Nephron progenitor cell (in vitro differentiated cells): Measurements from ENCODE around the gene NOL6.

Experiments
- DNase-seq: peaks from one replicate; pipeline ENCODE4 v3.0.0; 2021
- H3K27ac Mint-ChIP-seq: 2 replicates; pipeline ENCODE4 v1.8.0; 2021; ENCODE audit warnings: mild to moderate bottlenecking, moderate library complexity, mixed read lengths
- H3K27me3 Mint-ChIP-seq: 2 replicates; pipeline ENCODE4 v1.8.0; 2021; ENCODE audit warnings: mild to moderate bottlenecking, low read depth, mixed read lengths; ENCODE audit not compliant: poor library complexity
- H3K36me3 Mint-ChIP-seq: 2 replicates; pipeline ENCODE4 v1.8.0; 2021; ENCODE audit warnings: low read depth, mixed read lengths
- H3K4me1 Mint-ChIP-seq: 2 replicates; pipeline ENCODE4 v1.8.0; 2021; ENCODE audit warnings: mixed read lengths
- H3K4me3 Mint-ChIP-seq: 2 replicates; pipeline ENCODE4 v1.8.0; 2021; ENCODE audit warnings: mild to moderate bottlenecking, moderate library complexity, mixed read lengths
- H3K9me3 Mint-ChIP-seq: 2 replicates; pipeline ENCODE4 v1.8.0; 2021; ENCODE audit warnings: mild to moderate bottlenecking, moderate library complexity, mixed read lengths
- TF ChIP-seq, protein P1 (sequence below): fragments of 200-600 bp; sonication (generic); IDR thresholded peaks from 2 replicates; pipeline ENCODE4 v1.5.0; 2021; ENCODE audit warnings: antibody characterized with exemption

The NOL6 gene

GRCh38 chr9:33467526-33467925 is 6.2 kb downstream of the NOL6 start:
- TF ChIP-seq, protein P1, sequence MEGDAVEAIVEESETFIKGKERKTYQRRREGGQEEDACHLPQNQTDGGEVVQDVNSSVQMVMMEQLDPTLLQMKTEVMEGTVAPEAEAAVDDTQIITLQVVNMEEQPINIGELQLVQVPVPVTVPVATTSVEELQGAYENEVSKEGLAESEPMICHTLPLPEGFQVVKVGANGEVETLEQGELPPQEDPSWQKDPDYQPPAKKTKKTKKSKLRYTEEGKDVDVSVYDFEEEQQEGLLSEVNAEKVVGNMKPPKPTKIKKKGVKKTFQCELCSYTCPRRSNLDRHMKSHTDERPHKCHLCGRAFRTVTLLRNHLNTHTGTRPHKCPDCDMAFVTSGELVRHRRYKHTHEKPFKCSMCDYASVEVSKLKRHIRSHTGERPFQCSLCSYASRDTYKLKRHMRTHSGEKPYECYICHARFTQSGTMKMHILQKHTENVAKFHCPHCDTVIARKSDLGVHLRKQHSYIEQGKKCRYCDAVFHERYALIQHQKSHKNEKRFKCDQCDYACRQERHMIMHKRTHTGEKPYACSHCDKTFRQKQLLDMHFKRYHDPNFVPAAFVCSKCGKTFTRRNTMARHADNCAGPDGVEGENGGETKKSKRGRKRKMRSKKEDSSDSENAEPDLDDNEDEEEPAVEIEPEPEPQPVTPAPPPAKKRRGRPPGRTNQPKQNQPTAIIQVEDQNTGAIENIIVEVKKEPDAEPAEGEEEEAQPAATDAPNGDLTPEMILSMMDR: no peak
- H3K36me3 Mint-ChIP-seq: peaks cover 55% of the 10 kb centered on the region

GRCh38 chr9:33466565-33467495 is 6.9 kb downstream of the NOL6 start:
- DNase-seq: peak; percentile 91
- Mint-ChIP-seq H3K4me3 (no peak overlapping the region), H3K9me3 (no peaks in the 10 kb centered on the region), H3K27ac (no peak overlapping the region), H3K36me3 (peaks cover 54% of the 10 kb centered on the region), H3K4me1 (peaks cover 7% of the 10 kb centered on the region), H3K27me3 (no peaks in the 10 kb centered on the region)
- TF ChIP-seq, protein P1: peak; percentile 99

More at GRCh38 chr9:33467526-33467925, 6.2 kb downstream of the NOL6 start:
- H3K4me3 Mint-ChIP-seq: no peak overlapping the region
- peaks cover 14% of the 10 kb centered on the region for H3K4me1 Mint-ChIP-seq
- no peak for DNase-seq
- no peaks in the 10 kb centered on the region for H3K27me3 Mint-ChIP-seq
- no peaks in the 10 kb centered on the region for H3K9me3 Mint-ChIP-seq
- H3K27ac Mint-ChIP-seq: no peak overlapping the region

DNA sequence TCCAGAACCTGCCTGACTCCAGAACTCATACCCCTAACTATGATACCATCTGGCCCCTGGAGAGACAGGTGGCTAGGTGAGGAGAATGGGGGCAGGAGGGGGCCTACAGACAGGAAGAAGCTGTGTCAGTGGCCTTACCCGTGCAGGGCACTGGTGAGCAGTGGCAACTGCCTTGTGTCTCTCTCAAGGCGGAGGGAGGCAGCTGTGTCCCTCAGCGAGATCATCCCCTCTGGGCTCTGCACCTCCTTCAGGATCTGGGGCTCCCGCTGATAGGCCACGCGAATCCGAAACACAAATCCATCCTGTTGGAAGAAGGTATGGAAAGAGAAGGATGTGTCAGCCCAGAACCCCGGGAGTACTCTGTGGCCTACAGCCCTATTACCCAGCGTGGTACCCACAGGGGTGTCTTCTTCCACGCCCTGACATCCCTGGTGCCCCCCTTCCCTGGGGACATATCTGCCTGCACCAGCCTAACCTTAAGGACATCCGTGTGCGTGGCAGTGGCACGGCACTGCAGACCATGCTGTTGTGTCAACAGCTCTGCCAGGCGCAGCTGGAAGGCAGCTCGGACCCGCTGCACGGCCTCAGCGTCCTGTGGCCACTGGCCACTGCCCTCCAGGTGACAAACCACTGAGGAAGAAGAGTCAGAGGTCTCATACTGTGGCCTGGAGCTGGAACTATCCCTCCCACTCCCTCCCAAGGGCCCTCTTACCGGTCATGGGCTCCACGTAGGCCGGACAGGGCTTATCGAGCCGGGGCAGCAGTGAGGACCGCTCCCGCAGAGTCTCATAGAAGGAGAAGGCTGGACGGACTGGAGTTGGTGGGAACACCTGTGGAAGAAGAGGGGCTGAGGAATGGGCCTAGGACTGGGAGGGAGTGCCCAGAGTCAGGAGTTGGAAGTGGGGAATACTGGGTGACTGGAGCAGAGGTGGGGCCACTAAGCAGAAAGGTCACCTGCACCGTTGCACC is 7.8 kb downstream of the NOL6 start:
- H3K27me3 Mint-ChIP-seq: no peaks in the 10 kb centered on the region

GRCh38 chr9:33465096-33465495 is 8.6 kb downstream of the NOL6 start:
- peaks cover 38% of the 10 kb centered on the region for H3K36me3 Mint-ChIP-seq
- DNase-seq: no peak
- H3K27me3 Mint-ChIP-seq: no peaks in the 10 kb centered on the region
- H3K27ac Mint-ChIP-seq: no peak overlapping the region
- H3K4me1 Mint-ChIP-seq: peaks cover 5% of the 10 kb centered on the region
- TF ChIP-seq, protein P1: no peak
- no peak overlapping the region for H3K4me3 Mint-ChIP-seq
- no peaks in the 10 kb centered on the region for H3K9me3 Mint-ChIP-seq

More for the DNA sequence above, 7.8 kb downstream of the NOL6 start:
- Mint-ChIP-seq H3K4me1 (peaks cover 5% of the 10 kb centered on the region), H3K27ac (no peak overlapping the region), H3K9me3 (no peaks in the 10 kb centered on the region), H3K36me3 (peaks cover 46% of the 10 kb centered on the region), H3K4me3 (no peak overlapping the region)
- no peak for DNase-seq
- TF ChIP-seq, protein P1: no peak

DNA sequence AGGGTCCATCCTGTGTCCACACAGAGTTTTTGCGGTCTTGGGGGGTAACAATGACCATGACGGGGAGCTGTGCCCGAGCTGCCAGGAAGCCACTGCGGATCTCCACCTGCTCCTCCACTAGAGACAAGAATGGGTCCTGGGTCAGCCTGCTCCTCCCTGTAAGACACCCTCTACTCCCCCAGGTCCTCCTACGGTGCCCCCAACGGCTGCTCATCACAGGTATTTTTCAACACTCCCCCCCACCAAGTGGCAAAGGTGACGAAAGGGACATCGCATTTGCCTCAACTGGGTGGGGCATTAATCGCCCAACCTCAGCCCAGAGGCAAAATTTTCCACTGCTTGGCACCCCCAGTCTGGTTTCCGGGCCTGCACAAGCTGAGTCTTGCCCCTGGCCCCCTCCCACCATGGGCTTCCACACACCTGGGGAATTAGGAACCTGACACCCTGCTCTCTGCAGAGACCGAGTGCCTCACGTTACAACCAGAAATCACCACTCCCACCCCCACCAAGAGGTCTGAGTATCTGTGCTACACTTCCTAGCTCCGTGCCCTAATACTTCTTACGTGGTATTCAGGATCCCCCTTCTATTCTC is 9.6 kb downstream of the NOL6 start:
- no peaks in the 10 kb centered on the region for H3K9me3 Mint-ChIP-seq
- H3K36me3 Mint-ChIP-seq: peaks cover 30% of the 10 kb centered on the region
- H3K4me1 Mint-ChIP-seq: peaks cover 5% of the 10 kb centered on the region
- TF ChIP-seq, protein P1: no peak
- no peak for DNase-seq
- H3K4me3 Mint-ChIP-seq: no peak overlapping the region
- peak overlapping the region; percentile 92 for H3K27ac Mint-ChIP-seq
- no peaks in the 10 kb centered on the region for H3K27me3 Mint-ChIP-seq
